ENCODE data around the gene RFX2.

Gene RFX2

GRCh38 chr19:6101991-6102390 is 8.3 kb downstream of the RFX2 start:
- TF ChIP-seq CTCF (IDR thresholded peaks at IDR 0.05; ENCODE audit: insufficient read depth, low read length, missing control alignments): no peak
- CTCF ChIA-PET: interaction anchor here (1.9 kb wide), 1 partner anchor 10 kb away, joined by 6 read pairs; no protein-coding TSS in a partner anchor

DNA sequence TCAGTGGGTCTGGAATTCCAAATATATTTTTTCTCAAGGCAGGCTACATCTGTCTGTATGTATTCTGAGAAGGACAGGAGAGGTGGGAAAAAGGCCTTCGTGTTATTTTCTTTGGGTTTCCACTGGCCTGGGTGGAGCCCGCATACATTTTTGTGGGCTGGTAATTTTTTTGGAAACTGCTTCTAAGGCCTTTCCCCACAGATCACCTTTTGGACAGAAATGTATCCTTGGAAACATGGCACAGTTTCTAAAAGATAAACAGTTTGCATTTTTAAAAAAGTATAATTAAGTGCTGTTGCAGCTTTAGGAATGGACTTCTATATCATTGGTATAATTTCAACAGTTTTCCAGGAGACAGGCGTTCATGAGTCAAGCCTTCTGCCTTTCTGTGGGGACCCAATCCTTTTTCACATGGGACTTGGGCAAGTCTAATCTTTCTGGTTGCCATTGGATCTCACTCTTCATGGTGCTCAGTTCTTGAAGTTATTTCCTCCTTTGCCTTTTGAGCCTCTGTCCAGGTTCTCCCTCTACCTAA is 8.9 kb downstream of the RFX2 start:
- CTCF ChIA-PET: interaction anchor here (0.9 kb wide), 1 partner anchor 24 kb away, joined by 3 read pairs; no protein-coding TSS in a partner anchor

More at GRCh38 chr19:6101991-6102390, 8.3 kb downstream of the RFX2 start:
- POLR2A ChIA-PET: no interaction called here
- H3K4me3 ChIP-seq (ENCODE audit: low read depth, low read length): no peak overlapping the region
- DNase-seq (ENCODE audit: low read depth, low spot score): no peak

GRCh38 chr19:6100284-6100915 is 9.9 kb downstream of the RFX2 start:
- ChIA-PET POLR2A (interaction anchor here (1.3 kb wide), 1 partner anchor 8 kb away, joined by 5 read pairs; no protein-coding TSS in a partner anchor), CTCF (interaction anchor here (0.9 to 1.7 kb wide), 2 partner anchors 25 to 253 kb away, joined by 3 to 5 read pairs; no protein-coding TSS in a partner anchor)
- TF ChIP-seq CTCF (IDR thresholded peaks at IDR 0.05; ENCODE audit: insufficient read depth, low read length, missing control alignments): no peak
- no peak for DNase-seq (ENCODE audit: low read depth, low spot score)
- no peak overlapping the region for H3K4me3 ChIP-seq (ENCODE audit: low read depth, low read length)

More for the DNA sequence above, 8.9 kb downstream of the RFX2 start:
- TF ChIP-seq CTCF (IDR thresholded peaks at IDR 0.05; ENCODE audit: insufficient read depth, low read length, missing control alignments): no peak
- POLR2A ChIA-PET: interaction anchor here (1.3 kb wide), 1 partner anchor 9 kb away, joined by 5 read pairs; no protein-coding TSS in a partner anchor
- no peak overlapping the region for H3K4me3 ChIP-seq (ENCODE audit: low read depth, low read length)
- no peak for DNase-seq (ENCODE audit: low read depth, low spot score)

- ChIA-PET POLR2A (no interaction called here), CTCF (interaction anchor here (0.9 to 2.0 kb wide), 4 partner anchors 9 to 254 kb away, joined by 3 to 5 read pairs (median 4); no protein-coding TSS in a partner anchor)
- TF ChIP-seq CTCF (IDR thresholded peaks at IDR 0.05; ENCODE audit: insufficient read depth, low read length, missing control alignments): no peak
- no peak for DNase-seq (ENCODE audit: low read depth, low spot score)
- no peak overlapping the region for H3K4me3 ChIP-seq (ENCODE audit: low read depth, low read length)
Measured at GRCh38 chr19:6099599-6099998, 10.7 kb downstream of the RFX2 start.

- POLR2A ChIA-PET: no interaction called here
Measured at GRCh38 chr19:6099033-6099432, 11.3 kb downstream of the RFX2 start.

More at GRCh38 chr19:6099033-6099432, 11.3 kb downstream of the RFX2 start:
- CTCF ChIA-PET: interaction anchor here (0.6 to 2.0 kb wide), 6 partner anchors 10 to 255 kb away, joined by 3 to 5 read pairs (median 4); no protein-coding TSS in a partner anchor
- TF ChIP-seq CTCF (IDR thresholded peaks at IDR 0.05; ENCODE audit: insufficient read depth, low read length, missing control alignments): no peak
- H3K4me3 ChIP-seq (ENCODE audit: low read depth, low read length): no peak overlapping the region
- DNase-seq (ENCODE audit: low read depth, low spot score): no peak
